ENCODE results near the gene GRID1. TPM values are rescaled to one million over a fixed set of nuclear protein-coding genes. Genes with fewer than 3 reads are reported as not detected.

Gene GRID1
- total RNA-seq, 1 donor from 2014 or later: 0.75 TPM

DNA sequence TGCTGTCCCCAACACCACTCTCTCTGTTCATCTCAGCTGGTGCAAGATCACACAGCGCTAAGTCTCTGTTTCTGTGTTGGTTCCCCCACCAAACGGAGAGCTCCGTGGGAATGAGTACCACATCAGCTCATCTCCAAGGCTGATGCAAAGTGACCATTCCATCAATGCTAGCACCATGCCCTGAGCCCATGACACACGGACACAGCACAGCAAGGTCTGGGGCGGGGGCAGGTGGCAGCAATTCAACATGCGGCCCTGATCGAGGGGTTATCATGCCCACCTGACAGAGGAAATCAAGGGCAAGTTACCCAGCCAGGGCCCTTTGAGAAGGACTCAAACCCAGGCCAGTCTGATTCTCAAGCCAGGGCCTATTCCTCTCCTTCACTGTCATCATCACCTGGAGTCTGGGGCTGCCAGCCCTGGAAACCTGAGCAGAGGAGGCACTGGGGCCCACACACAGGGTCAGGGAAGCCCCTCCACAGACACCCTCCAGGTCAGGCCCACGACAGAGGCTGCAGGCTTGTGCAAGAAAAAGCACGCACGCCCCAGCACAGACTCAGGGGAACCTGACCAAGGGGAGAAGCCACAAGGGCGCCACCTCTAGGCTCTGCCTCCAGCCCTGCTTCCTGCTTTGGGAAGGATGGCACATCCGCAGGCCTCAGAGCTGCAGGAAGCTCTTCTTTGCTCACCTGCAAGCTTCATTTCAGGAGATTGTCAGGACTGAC is 74.8 kb downstream of the GRID1 start:
- Mint-ChIP-seq H3K27ac (ENCODE audit: unreplicated experiment) (no peak overlapping the region), H3K4me3 (ENCODE audit: unreplicated experiment) (no peak overlapping the region), H3K4me1 (ENCODE audit: low read depth, unreplicated experiment) (no peaks in the 10 kb centered on the region), H3K36me3 (ENCODE audit: low read depth, unreplicated experiment) (no peaks in the 10 kb centered on the region), H3K9me3 (ENCODE audit: unreplicated experiment) (peaks cover 3% of the 10 kb centered on the region), H3K27me3 (ENCODE audit: low read depth, unreplicated experiment) (peaks cover 30% of the 10 kb centered on the region)
- Histone ChIP-seq H3K9me3 (ENCODE audit: insufficient read depth, low read depth, low read length) (no peaks in the 10 kb centered on the region), H3K4me3 (ENCODE audit: insufficient read depth, low read depth, low read length) (no peak overlapping the region), H3K4me2 (ENCODE audit: low read length) (no peak overlapping the region), H3K9ac (ENCODE audit: low read length) (no peak overlapping the region), H4K20me1 (ENCODE audit: insufficient read depth, low read length) (no peaks in the 10 kb centered on the region), H3K79me2 (ENCODE audit: insufficient read depth, low read length) (no peaks in the 10 kb centered on the region), H3K27me3 (ENCODE audit: insufficient read depth, low read length) (no peaks in the 10 kb centered on the region), H2AFZ (ENCODE audit: low read depth, low read length) (no peak overlapping the region), H3K36me3 (ENCODE audit: insufficient read depth, low read length) (no peaks in the 10 kb centered on the region), H3K4me1 (ENCODE audit: insufficient read depth, low read length) (no peaks in the 10 kb centered on the region), H3K27ac (ENCODE audit: low read depth, low read length) (no peak overlapping the region)
- TF ChIP-seq, protein P1, sequence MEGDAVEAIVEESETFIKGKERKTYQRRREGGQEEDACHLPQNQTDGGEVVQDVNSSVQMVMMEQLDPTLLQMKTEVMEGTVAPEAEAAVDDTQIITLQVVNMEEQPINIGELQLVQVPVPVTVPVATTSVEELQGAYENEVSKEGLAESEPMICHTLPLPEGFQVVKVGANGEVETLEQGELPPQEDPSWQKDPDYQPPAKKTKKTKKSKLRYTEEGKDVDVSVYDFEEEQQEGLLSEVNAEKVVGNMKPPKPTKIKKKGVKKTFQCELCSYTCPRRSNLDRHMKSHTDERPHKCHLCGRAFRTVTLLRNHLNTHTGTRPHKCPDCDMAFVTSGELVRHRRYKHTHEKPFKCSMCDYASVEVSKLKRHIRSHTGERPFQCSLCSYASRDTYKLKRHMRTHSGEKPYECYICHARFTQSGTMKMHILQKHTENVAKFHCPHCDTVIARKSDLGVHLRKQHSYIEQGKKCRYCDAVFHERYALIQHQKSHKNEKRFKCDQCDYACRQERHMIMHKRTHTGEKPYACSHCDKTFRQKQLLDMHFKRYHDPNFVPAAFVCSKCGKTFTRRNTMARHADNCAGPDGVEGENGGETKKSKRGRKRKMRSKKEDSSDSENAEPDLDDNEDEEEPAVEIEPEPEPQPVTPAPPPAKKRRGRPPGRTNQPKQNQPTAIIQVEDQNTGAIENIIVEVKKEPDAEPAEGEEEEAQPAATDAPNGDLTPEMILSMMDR (IDR thresholded peaks at IDR 0.05; ENCODE audit: insufficient read depth, low read depth, low read length): no peak
- TF ChIP-seq EZH2 (IDR thresholded peaks at IDR 0.05; ENCODE audit: insufficient read depth, low read length): no peak
- FAIRE-seq: no peak
- DNase-seq (ENCODE audit: low read depth): no peak

DNA sequence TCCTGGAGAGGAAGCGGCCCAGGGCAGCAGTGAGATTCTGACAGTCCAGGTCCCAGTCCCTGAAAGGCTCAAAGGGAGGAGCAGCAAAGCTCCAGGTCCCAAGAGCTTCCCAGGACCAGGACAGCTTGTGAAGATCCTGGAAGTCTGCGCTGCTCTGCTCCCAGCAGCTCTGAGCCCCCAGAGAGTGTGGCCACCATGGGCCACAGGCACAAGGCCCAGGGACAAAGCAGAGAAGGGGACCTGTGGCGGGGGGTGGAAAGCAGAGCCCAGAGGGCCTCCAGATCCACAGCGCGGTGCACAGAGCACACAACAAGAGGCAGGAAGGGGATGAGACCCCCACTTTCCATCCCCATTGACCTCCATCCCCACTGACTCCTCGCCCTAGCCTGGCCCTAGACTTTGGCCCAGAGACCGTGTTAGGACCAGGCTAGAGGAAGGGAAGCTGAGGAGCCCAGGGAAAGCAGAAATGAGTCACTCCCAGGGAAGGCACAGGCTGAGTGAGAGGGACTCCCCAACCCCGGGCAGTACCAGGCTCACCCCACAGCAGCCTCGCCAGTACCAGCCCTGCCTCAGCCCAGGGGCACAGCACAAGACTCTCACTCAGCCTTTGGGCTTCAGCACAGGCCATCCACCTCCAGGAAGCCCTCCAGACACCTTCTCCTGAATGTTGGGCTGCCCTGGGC is 75.5 kb downstream of the GRID1 start:
- Histone ChIP-seq H3K9ac (ENCODE audit: low read length) (no peak overlapping the region), H3K27ac (ENCODE audit: low read depth, low read length) (no peak overlapping the region), H2AFZ (ENCODE audit: low read depth, low read length) (no peak overlapping the region), H3K36me3 (ENCODE audit: insufficient read depth, low read length) (no peaks in the 10 kb centered on the region), H3K4me1 (ENCODE audit: insufficient read depth, low read length) (no peaks in the 10 kb centered on the region), H3K9me3 (ENCODE audit: insufficient read depth, low read depth, low read length) (no peaks in the 10 kb centered on the region), H3K27me3 (ENCODE audit: insufficient read depth, low read length) (no peaks in the 10 kb centered on the region), H3K79me2 (ENCODE audit: insufficient read depth, low read length) (no peaks in the 10 kb centered on the region), H3K4me3 (ENCODE audit: insufficient read depth, low read depth, low read length) (no peak overlapping the region), H4K20me1 (ENCODE audit: insufficient read depth, low read length) (no peaks in the 10 kb centered on the region), H3K4me2 (ENCODE audit: low read length) (no peak overlapping the region)
- H3K9me3 Mint-ChIP-seq (ENCODE audit: unreplicated experiment): peaks cover 3% of the 10 kb centered on the region
- FAIRE-seq (no peak), DNase-seq (ENCODE audit: low read depth) (no peak)
- no peaks in the 10 kb centered on the region for H3K36me3 Mint-ChIP-seq (ENCODE audit: low read depth, unreplicated experiment)
- H3K4me1 Mint-ChIP-seq (ENCODE audit: low read depth, unreplicated experiment): no peaks in the 10 kb centered on the region
- no peak overlapping the region for H3K4me3 Mint-ChIP-seq (ENCODE audit: unreplicated experiment)
- TF ChIP-seq EZH2 (IDR thresholded peaks at IDR 0.05; ENCODE audit: insufficient read depth, low read length): no peak
- TF ChIP-seq, protein P1 (IDR thresholded peaks at IDR 0.05; ENCODE audit: insufficient read depth, low read depth, low read length): no peak
- peaks cover 33% of the 10 kb centered on the region for H3K27me3 Mint-ChIP-seq (ENCODE audit: low read depth, unreplicated experiment)
- no peak overlapping the region for H3K27ac Mint-ChIP-seq (ENCODE audit: unreplicated experiment)

DNA sequence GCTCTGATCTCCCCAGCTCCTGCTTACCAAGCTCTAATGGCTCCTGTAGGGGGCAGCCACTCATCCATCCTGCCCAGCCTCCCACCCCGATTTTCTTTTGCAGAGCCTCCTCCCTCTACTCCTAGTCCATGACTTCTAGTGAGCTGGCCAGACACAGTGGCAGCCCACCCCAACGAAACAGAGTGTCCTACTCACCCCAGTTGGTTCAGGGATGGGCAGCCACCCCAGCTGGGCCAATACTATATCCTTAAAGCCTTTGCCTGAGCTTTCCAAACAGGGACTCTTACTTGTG is 77.1 kb downstream of the GRID1 start:
- Histone ChIP-seq H2AFZ (ENCODE audit: low read depth, low read length) (no peak overlapping the region), H3K4me1 (ENCODE audit: insufficient read depth, low read length) (no peaks in the 10 kb centered on the region), H3K27me3 (ENCODE audit: insufficient read depth, low read length) (no peaks in the 10 kb centered on the region), H3K79me2 (ENCODE audit: insufficient read depth, low read length) (no peaks in the 10 kb centered on the region), H3K9me3 (ENCODE audit: insufficient read depth, low read depth, low read length) (no peaks in the 10 kb centered on the region), H4K20me1 (ENCODE audit: insufficient read depth, low read length) (no peaks in the 10 kb centered on the region), H3K36me3 (ENCODE audit: insufficient read depth, low read length) (no peaks in the 10 kb centered on the region), H3K4me2 (ENCODE audit: low read length) (no peak overlapping the region), H3K4me3 (ENCODE audit: insufficient read depth, low read depth, low read length) (no peak overlapping the region), H3K9ac (ENCODE audit: low read length) (no peak overlapping the region), H3K27ac (ENCODE audit: low read depth, low read length) (no peak overlapping the region)
- no peaks in the 10 kb centered on the region for H3K36me3 Mint-ChIP-seq (ENCODE audit: low read depth, unreplicated experiment)
- H3K27ac Mint-ChIP-seq (ENCODE audit: unreplicated experiment): no peak overlapping the region
- H3K4me3 Mint-ChIP-seq (ENCODE audit: unreplicated experiment): no peak overlapping the region
- no peaks in the 10 kb centered on the region for H3K4me1 Mint-ChIP-seq (ENCODE audit: low read depth, unreplicated experiment)
- H3K27me3 Mint-ChIP-seq (ENCODE audit: low read depth, unreplicated experiment): peaks cover 27% of the 10 kb centered on the region
- FAIRE-seq: no peak
- H3K9me3 Mint-ChIP-seq (ENCODE audit: unreplicated experiment): peaks cover 3% of the 10 kb centered on the region
- no peak for TF ChIP-seq EZH2 (IDR thresholded peaks at IDR 0.05; ENCODE audit: insufficient read depth, low read length)
- TF ChIP-seq, protein P1 (IDR thresholded peaks at IDR 0.05; ENCODE audit: insufficient read depth, low read depth, low read length): no peak
- DNase-seq (ENCODE audit: low read depth): no peak
